Astrocyte (in vitro differentiated cells and primary cell): ENCODE results near the gene CHAC1.

Experiments used
- CTCF ChIP-seq: IDR thresholded peaks from 2 replicates; pipeline ENCODE4 v1.5.1; 2011; ENCODE audit warnings: low read depth, mild to moderate bottlenecking, inconsistent platforms, low read length, moderate library complexity; ENCODE audit not compliant: insufficient read depth
- EZH2 ChIP-seq: IDR thresholded peaks from 2 replicates; pipeline ENCODE4 v1.6.1; 2012; ENCODE audit warnings: mild to moderate bottlenecking, low read length, inconsistent platforms; ENCODE audit not compliant: insufficient read depth

GRCh38 chr15:40912478-40912877 is 40.8 kb upstream of the CHAC1 start:
- TF ChIP-seq CTCF: no peak
- no peak for TF ChIP-seq EZH2
